ENCODE data around the gene CASP5. TPM values are rescaled to one million over a fixed set of nuclear protein-coding genes. Genes with fewer than 3 reads are reported as not detected.
"Not testable (repeated sequence)": the region's sequence is repeated elsewhere in the genome, so short reads cannot be mapped to it uniquely, and the experiment has no call there.

Gene CASP5
- total RNA-seq (1 to 10 TPM; 1.6 to 2.1 TPM), polyA plus RNA-seq (10 to 100 TPM in 1 of 2 donors, under 1 TPM in 1; 0.41 to 16.3 TPM)
- long read RNA-seq, donor 1 = 0 reads
- long read RNA-seq, donor 2 = 0 reads
- long read RNA-seq, donor 3 = 0 reads
- long read RNA-seq, donor 4 = 0 reads
- long read RNA-seq, donor 5 = 0 reads

- H3K27ac ChIP-seq (ENCODE audit: low read depth in 1 of 2, low read length in 1 of 2) = no peak within 1 kb of the TSS
- no peak for ATAC-seq (ENCODE audit: insufficient read depth, low FRiP score)
Observed at GRCh38 chr11:105023003-105023402, at the start of gene CASP5. TSS of gene CASP5 (minus strand) at chr11:105023168. CDS start at chr11:105023136, 32 bp downstream.

GRCh38 chr11:105072080-105072479 is 49.1 kb upstream of the CASP5 start:
- not testable (repeated sequence) for ATAC-seq (ENCODE audit: insufficient read depth, low FRiP score); H3K27me3 ChIP-seq (ENCODE audit: control insufficient read depth in 3 of 3, insufficient read depth in 3 of 3, low read length in 2 of 3)

More at GRCh38 chr11:105023003-105023402, at the start of gene CASP5:
- Histone ChIP-seq H3K36me3 (ENCODE audit: control insufficient read depth in 4 of 4, insufficient read depth in 4 of 4, low read length in 4 of 4) (peaks cover 3 to 9% (median 4%) of the 10 kb centered on the region in 4 donors), H3K27me3 (ENCODE audit: control insufficient read depth in 3 of 3, insufficient read depth in 3 of 3, low read length in 2 of 3) (no peaks in the 10 kb centered on the region), H3K9ac (ENCODE audit: insufficient read depth in 1 of 2, low read length in 2 of 2) (no peak within 1 kb of the TSS), H3K9me3 (ENCODE audit: control insufficient read depth in 4 of 4, insufficient read depth in 3 of 4, low read length in 3 of 4) (no peaks in the 10 kb centered on the region), H3K4me1 (ENCODE audit: control insufficient read depth in 5 of 5, insufficient read depth in 5 of 5, low read length in 5 of 5) (no peaks in the 10 kb centered on the region), H3K4me3 (no peak within 1 kb of the TSS)
- DNase-seq = no peak
- no peak for TF ChIP-seq CTCF (IDR thresholded peaks at IDR 0.05; ENCODE audit: control extremely low read depth, extremely low read depth)

GRCh38 chr11:105071089-105071732 is 48.2 kb upstream of the CASP5 start:
- H3K9me3 ChIP-seq (ENCODE audit: control insufficient read depth in 4 of 4, insufficient read depth in 3 of 4, low read length in 3 of 4) = no peaks in the 10 kb centered on the region
- ATAC-seq (ENCODE audit: insufficient read depth, low FRiP score) (no peak), DNase-seq (no peak)
- no peaks in the 10 kb centered on the region for H3K36me3 ChIP-seq (ENCODE audit: control insufficient read depth in 4 of 4, insufficient read depth in 4 of 4, low read length in 4 of 4)
- TF ChIP-seq CTCF (IDR thresholded peaks at IDR 0.05; ENCODE audit: control extremely low read depth, extremely low read depth) = no peak
- H3K4me3 ChIP-seq = no peak overlapping the region
- WGBS, 2 donors = 72 to 73% methylated on average over 4 of the region's 4 CpGs
- no peak overlapping the region for H3K9ac ChIP-seq (ENCODE audit: insufficient read depth in 1 of 2, low read length in 2 of 2)
- no peaks in the 10 kb centered on the region for H3K27me3 ChIP-seq (ENCODE audit: control insufficient read depth in 3 of 3, insufficient read depth in 3 of 3, low read length in 2 of 3)
- H3K4me1 ChIP-seq (ENCODE audit: control insufficient read depth in 5 of 5, insufficient read depth in 5 of 5, low read length in 5 of 5) = no peaks in the 10 kb centered on the region
- no peak overlapping the region for H3K27ac ChIP-seq (ENCODE audit: low read depth in 1 of 2, low read length in 1 of 2)

More at GRCh38 chr11:105072080-105072479, 49.1 kb upstream of the CASP5 start:
- not testable (repeated sequence) for H3K36me3 ChIP-seq (ENCODE audit: control insufficient read depth in 4 of 4, insufficient read depth in 4 of 4, low read length in 4 of 4); H3K4me1 ChIP-seq (ENCODE audit: control insufficient read depth in 5 of 5, insufficient read depth in 5 of 5, low read length in 5 of 5); H3K9ac ChIP-seq (ENCODE audit: insufficient read depth in 1 of 2, low read length in 2 of 2); DNase-seq; H3K4me3 ChIP-seq; H3K27ac ChIP-seq (ENCODE audit: low read depth in 1 of 2, low read length in 1 of 2); H3K9me3 ChIP-seq (ENCODE audit: control insufficient read depth in 4 of 4, insufficient read depth in 3 of 4, low read length in 3 of 4)
- WGBS, 2 donors = 44 to 83% methylated on average over 1 to 2 of the region's 2 CpGs

GRCh38 chr11:105070306-105070705 is 47.3 kb upstream of the CASP5 start:
- Histone ChIP-seq H3K9ac (ENCODE audit: insufficient read depth in 1 of 2, low read length in 2 of 2) (no peak overlapping the region), H3K27ac (ENCODE audit: low read depth in 1 of 2, low read length in 1 of 2) (no peak overlapping the region), H3K27me3 (ENCODE audit: control insufficient read depth in 3 of 3, insufficient read depth in 3 of 3, low read length in 2 of 3) (no peaks in the 10 kb centered on the region), H3K9me3 (ENCODE audit: control insufficient read depth in 4 of 4, insufficient read depth in 3 of 4, low read length in 3 of 4) (no peaks in the 10 kb centered on the region), H3K4me1 (ENCODE audit: control insufficient read depth in 5 of 5, insufficient read depth in 5 of 5, low read length in 5 of 5) (no peaks in the 10 kb centered on the region), H3K4me3 (no peak overlapping the region), H3K36me3 (ENCODE audit: control insufficient read depth in 4 of 4, insufficient read depth in 4 of 4, low read length in 4 of 4) (no peaks in the 10 kb centered on the region)
- WGBS, 2 donors = 75 to 85% methylated on average over 4 of the region's 4 CpGs
- no peak for TF ChIP-seq CTCF (IDR thresholded peaks at IDR 0.05; ENCODE audit: control extremely low read depth, extremely low read depth)
- no peak for DNase-seq
- ATAC-seq (ENCODE audit: insufficient read depth, low FRiP score) = no peak

- WGBS, 2 donors = 0 to 82% methylated on average over 1 to 2 of the region's 2 CpGs
- H3K4me3 ChIP-seq; DNase-seq; H3K9me3 ChIP-seq (ENCODE audit: control insufficient read depth in 4 of 4, insufficient read depth in 3 of 4, low read length in 3 of 4); H3K36me3 ChIP-seq (ENCODE audit: control insufficient read depth in 4 of 4, insufficient read depth in 4 of 4, low read length in 4 of 4); H3K27me3 ChIP-seq (ENCODE audit: control insufficient read depth in 3 of 3, insufficient read depth in 3 of 3, low read length in 2 of 3); ATAC-seq (ENCODE audit: insufficient read depth, low FRiP score); H3K27ac ChIP-seq (ENCODE audit: low read depth in 1 of 2, low read length in 1 of 2); H3K9ac ChIP-seq (ENCODE audit: insufficient read depth in 1 of 2, low read length in 2 of 2); H3K4me1 ChIP-seq (ENCODE audit: control insufficient read depth in 5 of 5, insufficient read depth in 5 of 5, low read length in 5 of 5): not testable (repeated sequence)
Observed at GRCh38 chr11:105069749-105070148, 46.8 kb upstream of the CASP5 start.

GRCh38 chr11:105063245-105063941 is 40.4 kb upstream of the CASP5 start:
- not testable (repeated sequence) for ATAC-seq (ENCODE audit: insufficient read depth, low FRiP score); H3K4me1 ChIP-seq (ENCODE audit: control insufficient read depth in 5 of 5, insufficient read depth in 5 of 5, low read length in 5 of 5); H3K27me3 ChIP-seq (ENCODE audit: control insufficient read depth in 3 of 3, insufficient read depth in 3 of 3, low read length in 2 of 3); H3K4me3 ChIP-seq; H3K27ac ChIP-seq (ENCODE audit: low read depth in 1 of 2, low read length in 1 of 2); H3K9me3 ChIP-seq (ENCODE audit: control insufficient read depth in 4 of 4, insufficient read depth in 3 of 4, low read length in 3 of 4); H3K9ac ChIP-seq (ENCODE audit: insufficient read depth in 1 of 2, low read length in 2 of 2); H3K36me3 ChIP-seq (ENCODE audit: control insufficient read depth in 4 of 4, insufficient read depth in 4 of 4, low read length in 4 of 4)
- WGBS, 2 donors = 65 to 74% methylated on average over 9 of the region's 9 CpGs
- peak in 1 of 3 donors; percentile 56 for DNase-seq

Data from lung (tissue), 16 donors.